DND-41 (cell line): ENCODE data around the gene AFF1.

Experiments
- ATAC-seq: fragments of 200-7000 bp; cut with Tn5 transposase; 3 replicates; pipeline ENCODE4 v1.9.1; 2021; ENCODE audit warnings: low read depth; ENCODE audit not compliant: insufficient read depth
- DNase-seq: peaks from one replicate; pipeline ENCODE4 v3.0.0-alpha.2; 2020
- H2AFZ ChIP-seq: 2 replicates; pipeline ENCODE4 v1.6.0; 2012; ENCODE audit warnings: low read depth, low read length
- H3K27ac ChIP-seq: 2 replicates; pipeline ENCODE4 v1.5.1; 2012; ENCODE audit warnings: low read length, inconsistent platforms
- H3K27me3 ChIP-seq: fragments of 200-600 bp; sonication (generic); 2 replicates; pipeline ENCODE4 v1.6.0; 2012; ENCODE audit warnings: low read length, mild to moderate bottlenecking, inconsistent platforms; ENCODE audit not compliant: insufficient read depth, poor library complexity
- H3K36me3 ChIP-seq: 2 replicates; pipeline ENCODE4 v1.5.1; 2012; ENCODE audit warnings: low read length, inconsistent platforms; ENCODE audit not compliant: insufficient read depth
- H3K4me1 ChIP-seq: 2 replicates; pipeline ENCODE4 v1.5.1; 2012; ENCODE audit warnings: mild to moderate bottlenecking, low read length; ENCODE audit not compliant: insufficient read depth
- H3K4me2 ChIP-seq: 2 replicates; pipeline ENCODE4 v1.6.0; 2012; ENCODE audit warnings: mild to moderate bottlenecking, moderate library complexity, low read length, inconsistent platforms; ENCODE audit not compliant: insufficient read depth
- H3K4me3 ChIP-seq, 2 experiments: fragments of 200-600 bp in 1 of 2; shearing (Covaris generic) in 1 of 2; 2 replicates each; pipeline ENCODE4 v1.5.1; 2012 to 2016; ENCODE audit warnings: inconsistent platforms in 2 of 2, low read length in 2 of 2, mild to moderate bottlenecking in 2 of 2, low read depth in 1 of 2, moderate library complexity in 1 of 2
- H3K79me2 ChIP-seq: 2 replicates; pipeline ENCODE4 v1.6.0; 2012; ENCODE audit warnings: low read length, inconsistent platforms; ENCODE audit not compliant: insufficient read depth
- H3K9ac ChIP-seq: 2 replicates; pipeline ENCODE4 v1.6.0; 2012; ENCODE audit warnings: low read depth, mild to moderate bottlenecking, inconsistent platforms, low read length, moderate library complexity
- H3K9me3 ChIP-seq: 2 replicates; pipeline ENCODE4 v1.5.1; 2012; ENCODE audit warnings: low read length, moderate library complexity, mild to moderate bottlenecking, inconsistent platforms; ENCODE audit not compliant: insufficient read depth, severe bottlenecking
- H4K20me1 ChIP-seq: 2 replicates; pipeline ENCODE4 v1.6.0; 2012; ENCODE audit warnings: low read length; ENCODE audit not compliant: insufficient read depth
- CTCF ChIP-seq: IDR thresholded peaks from 2 replicates; pipeline ENCODE4 v1.5.1; 2012; ENCODE audit warnings: borderline replicate concordance, low read length, moderate library complexity, mild to moderate bottlenecking; ENCODE audit not compliant: poor library complexity, severe bottlenecking; ENCODE audit errors: extremely low read depth
- EZH2 ChIP-seq: IDR thresholded peaks from 3 replicates; pipeline ENCODE4 v1.6.1; 2012; ENCODE audit warnings: borderline replicate concordance, low read depth, mild to moderate bottlenecking, moderate library complexity, low read length, inconsistent platforms; ENCODE audit not compliant: severe bottlenecking

The AFF1 gene

GRCh38 chr4:87003266-87003665, 68.5 kb downstream of the AFF1 start:
- DNase-seq = no peak
- Histone ChIP-seq H3K36me3 (no peaks in the 10 kb centered on the region; the same call in 1 of the 2 replicates), H3K9me3 (no peaks in the 10 kb centered on the region), H3K27ac (no peak overlapping the region), H3K9ac (no peak overlapping the region), H3K79me2 (peaks cover 87% of the 10 kb centered on the region), H3K27me3 (no peaks in the 10 kb centered on the region), H3K4me1 (peaks cover 50% of the 10 kb centered on the region), H3K4me2 (no peak overlapping the region), H4K20me1 (peaks cover 7% of the 10 kb centered on the region; the same call in 1 of the 2 replicates), H2AFZ (no peak overlapping the region), H3K4me3 (no peak overlapping the region)
- TF ChIP-seq CTCF (no peak), EZH2 (no peak)
- ATAC-seq = no peak

DNA sequence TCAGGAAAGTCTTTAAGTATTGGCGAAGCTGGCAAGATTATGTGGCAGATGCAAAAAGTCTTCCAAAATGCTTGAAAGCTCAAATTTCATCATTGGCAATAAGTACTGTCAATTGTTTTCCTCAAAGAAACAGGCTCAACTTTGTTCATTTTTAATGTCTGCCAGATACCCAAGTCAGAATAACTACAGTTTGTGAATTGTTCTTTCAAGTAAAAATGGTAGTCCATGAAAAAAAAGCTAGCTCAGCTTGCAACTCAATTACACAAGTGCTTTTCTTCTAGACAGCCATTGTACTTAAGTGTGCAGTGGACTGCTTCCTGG, 70.5 kb downstream of the AFF1 start:
- DNase-seq = no peak
- H3K27ac ChIP-seq = peak overlapping the region; percentile 98

GRCh38 chr4:87005690-87006425, 71.0 kb downstream of the AFF1 start:
- H3K36me3 ChIP-seq = no peaks in the 10 kb centered on the region; the same call in 1 of the 2 replicates
- peak overlapping the region; percentile 73 for H3K4me2 ChIP-seq
- peak overlapping the region; percentile 82 for H2AFZ ChIP-seq
- peak overlapping the region; percentile 98 for H3K27ac ChIP-seq
- peaks cover 89% of the 10 kb centered on the region for H3K79me2 ChIP-seq
- no peaks in the 10 kb centered on the region for H3K27me3 ChIP-seq
- no peaks in the 10 kb centered on the region for H3K9me3 ChIP-seq
- DNase-seq = peak; percentile 36
- peaks cover 21% of the 10 kb centered on the region; the same call in 1 of the 2 replicates for H4K20me1 ChIP-seq
- peak overlapping the region; percentile 68 to 74; a peak in 3 of 4 replicates for H3K4me3 ChIP-seq
- TF ChIP-seq CTCF (no peak), EZH2 (no peak)
- ATAC-seq = peak; percentile 3
- H3K4me1 ChIP-seq = peaks cover 59% of the 10 kb centered on the region
- peak overlapping the region; percentile 73 for H3K9ac ChIP-seq

More for the DNA sequence above, 70.5 kb downstream of the AFF1 start:
- H3K4me1 ChIP-seq = peaks cover 55% of the 10 kb centered on the region
- ATAC-seq = no peak
- peak overlapping the region; percentile 82 for H2AFZ ChIP-seq
- H3K9ac ChIP-seq = peak overlapping the region; percentile 73
- H3K36me3 ChIP-seq = no peaks in the 10 kb centered on the region; the same call in 1 of the 2 replicates
- no peaks in the 10 kb centered on the region for H3K27me3 ChIP-seq
- peaks cover 89% of the 10 kb centered on the region for H3K79me2 ChIP-seq
- peak overlapping the region; percentile 73 for H3K4me2 ChIP-seq
- TF ChIP-seq EZH2 = no peak
- TF ChIP-seq CTCF = no peak
- H4K20me1 ChIP-seq = peaks cover 21% of the 10 kb centered on the region; the same call in 1 of the 2 replicates
- H3K9me3 ChIP-seq = no peaks in the 10 kb centered on the region
- H3K4me3 ChIP-seq = peak overlapping the region; percentile 68 to 74; a peak in 3 of 4 replicates
